Nephron (organoid): Measurements from ENCODE around the gene EGR4.
A peak's percentile ranks its signal among the peaks of the same experiment; 100 is the strongest.

ENCODE experiments used
- H3K27ac Mint-ChIP-seq, 3 experiments: 2 replicates each; pipeline ENCODE4 v1.8.0; 2020; ENCODE audit warnings: mixed read lengths in 3 of 3, mild to moderate bottlenecking in 2 of 3, moderate library complexity in 1 of 3
- H3K27me3 Mint-ChIP-seq: 2 replicates; pipeline ENCODE4 v1.8.0; 2021; ENCODE audit warnings: low read depth, mild to moderate bottlenecking, moderate library complexity, mixed read lengths
- H3K36me3 Mint-ChIP-seq: 2 replicates; pipeline ENCODE4 v1.8.0; 2020; ENCODE audit warnings: low read depth, mixed read lengths
- H3K4me1 Mint-ChIP-seq: 2 replicates; pipeline ENCODE4 v1.8.0; 2020; ENCODE audit warnings: mixed read lengths
- H3K4me3 Mint-ChIP-seq, 3 experiments: 2 replicates each; pipeline ENCODE4 v1.8.0; 2020; ENCODE audit warnings: mild to moderate bottlenecking in 3 of 3, mixed read lengths in 3 of 3, moderate library complexity in 2 of 3
- H3K9me3 Mint-ChIP-seq: 2 replicates; pipeline ENCODE4 v1.8.0; 2020; ENCODE audit warnings: mixed read lengths
- CTCF ChIP-seq, 3 experiments: fragments of 200-600 bp; sonication (generic); IDR thresholded peaks; one replicate each; pipeline ENCODE4 v1.5.0; 2021; ENCODE audit warnings: antibody characterized with exemption in 3 of 3; ENCODE audit not compliant: unreplicated experiment in 3 of 3

EGR4 gene

DNA sequence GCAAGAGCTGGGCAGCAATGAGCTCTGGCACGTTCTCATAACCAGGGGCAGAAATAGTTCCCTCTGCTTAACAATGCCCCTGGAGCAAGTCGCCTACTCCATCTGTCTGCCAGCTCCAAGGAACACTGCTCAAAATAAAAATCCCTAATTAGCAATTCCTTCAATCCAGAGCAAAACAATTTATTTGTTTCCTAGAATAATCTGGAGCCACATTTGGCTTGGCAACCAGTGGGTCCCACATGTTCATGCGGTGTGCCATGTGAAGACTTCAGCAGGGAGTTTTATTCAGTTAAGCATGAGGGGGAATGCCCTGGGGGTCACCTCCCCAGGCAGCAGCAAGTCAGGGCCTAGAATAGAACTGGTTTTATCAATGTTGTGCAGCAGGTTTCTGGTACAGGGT is 7.6 kb upstream of the EGR4 start:
- Mint-ChIP-seq H3K27ac (no peak overlapping the region), H3K9me3 (peaks cover 2% of the 10 kb centered on the region), H3K27me3 (peaks cover 74% of the 10 kb centered on the region), H3K4me1 (no peaks in the 10 kb centered on the region), H3K36me3 (no peaks in the 10 kb centered on the region), H3K4me3 (no peak overlapping the region)
- TF ChIP-seq CTCF (IDR thresholded peaks at IDR 0.05; ENCODE audit: unreplicated experiment in 3 of 3), result no peak

DNA sequence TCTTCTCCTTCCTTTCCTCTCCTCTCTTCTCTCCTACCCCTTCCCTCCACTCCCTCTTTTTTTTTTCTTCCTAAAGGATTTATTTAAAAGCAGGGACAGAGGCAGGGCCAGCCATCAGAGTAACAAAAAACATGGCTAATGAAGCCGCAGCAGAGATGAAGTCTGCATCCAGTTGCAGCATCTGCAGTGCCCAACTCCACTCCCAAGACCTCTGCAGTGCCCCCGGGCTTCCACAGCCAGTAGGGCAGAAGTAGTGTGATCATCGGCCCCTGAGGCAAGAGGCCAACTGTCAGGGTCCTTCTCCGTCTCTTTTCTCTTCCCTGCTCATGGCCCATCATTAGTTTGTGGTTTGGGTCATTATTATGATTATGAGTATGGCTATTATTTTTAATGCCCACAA is 4.2 kb upstream of the EGR4 start:
- Mint-ChIP-seq H3K27ac (no peak overlapping the region), H3K36me3 (no peaks in the 10 kb centered on the region), H3K4me1 (no peaks in the 10 kb centered on the region), H3K4me3 (no peak overlapping the region), H3K27me3 (peaks cover 88% of the 10 kb centered on the region), H3K9me3 (peaks cover 2% of the 10 kb centered on the region)
- TF ChIP-seq CTCF (IDR thresholded peaks at IDR 0.05; ENCODE audit: unreplicated experiment in 3 of 3), result no peak

DNA sequence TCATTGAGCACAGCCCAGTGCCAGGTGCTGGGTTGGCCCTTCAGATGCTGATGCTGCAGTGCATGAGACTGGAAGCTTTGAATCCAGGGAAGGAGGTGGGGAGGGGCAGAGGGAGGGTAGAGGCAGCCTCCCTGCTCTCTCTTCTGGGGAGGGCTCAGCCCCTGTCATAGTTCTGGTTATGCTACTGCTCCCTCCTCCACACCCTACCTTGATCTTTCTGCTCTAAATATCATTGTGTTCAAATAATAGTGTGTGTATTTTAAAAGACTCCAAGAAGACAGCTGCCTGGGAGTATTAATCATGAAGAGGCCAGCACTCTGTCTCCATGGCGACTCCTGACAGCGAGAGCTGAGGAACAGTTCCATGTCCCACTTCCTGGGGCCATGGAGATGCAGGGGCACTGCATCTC is 3.8 kb upstream of the EGR4 start:
- no peak for TF ChIP-seq CTCF (IDR thresholded peaks at IDR 0.05; ENCODE audit: unreplicated experiment in 3 of 3)
- H3K27ac Mint-ChIP-seq, result no peak overlapping the region
- H3K27me3 Mint-ChIP-seq, result peaks cover 88% of the 10 kb centered on the region
- H3K36me3 Mint-ChIP-seq, result no peaks in the 10 kb centered on the region
- H3K4me1 Mint-ChIP-seq, result no peaks in the 10 kb centered on the region
- H3K4me3 Mint-ChIP-seq, result no peak overlapping the region
- H3K9me3 Mint-ChIP-seq, result no peaks in the 10 kb centered on the region

- H3K4me1 Mint-ChIP-seq, result peaks cover 6% of the 10 kb centered on the region
- no peak overlapping the region for H3K27ac Mint-ChIP-seq
- no peaks in the 10 kb centered on the region for H3K9me3 Mint-ChIP-seq
- no peak overlapping the region for H3K4me3 Mint-ChIP-seq
- H3K27me3 Mint-ChIP-seq, result peaks cover 92% of the 10 kb centered on the region
- no peak for TF ChIP-seq CTCF (IDR thresholded peaks at IDR 0.05; ENCODE audit: unreplicated experiment in 3 of 3)
- no peaks in the 10 kb centered on the region for H3K36me3 Mint-ChIP-seq
These were observed 2.5 kb upstream of the EGR4 start for GRCh38 chr2:73295751-73296400.

DNA sequence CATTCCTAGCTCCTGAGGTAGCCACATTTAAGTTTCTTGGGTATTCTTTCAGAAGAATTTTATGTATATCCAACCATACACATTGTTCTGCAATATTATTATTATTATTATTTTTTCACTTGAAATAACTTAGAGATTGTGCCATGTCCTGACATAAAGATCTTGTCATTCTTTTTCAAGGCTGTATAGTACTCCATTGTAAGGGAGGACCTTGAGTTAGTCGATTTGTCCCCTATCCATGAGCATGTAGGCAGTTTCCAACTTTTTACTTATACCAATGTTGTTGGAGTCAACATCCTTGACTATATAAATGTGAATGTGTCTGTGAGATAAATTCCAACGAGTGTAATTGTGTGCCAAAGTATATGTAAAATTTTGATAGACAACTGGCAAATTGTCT is 891 bp upstream of the EGR4 start:
- no peak for TF ChIP-seq CTCF (IDR thresholded peaks at IDR 0.05; ENCODE audit: unreplicated experiment in 3 of 3)
- Mint-ChIP-seq H3K4me1 (peaks cover 6% of the 10 kb centered on the region), H3K27me3 (peaks cover 92% of the 10 kb centered on the region), H3K36me3 (no peaks in the 10 kb centered on the region), H3K27ac (no peak overlapping the region), H3K4me3 (peak overlapping the region in 1 of 3 experiments; percentile 14), H3K9me3 (no peaks in the 10 kb centered on the region)

DNA sequence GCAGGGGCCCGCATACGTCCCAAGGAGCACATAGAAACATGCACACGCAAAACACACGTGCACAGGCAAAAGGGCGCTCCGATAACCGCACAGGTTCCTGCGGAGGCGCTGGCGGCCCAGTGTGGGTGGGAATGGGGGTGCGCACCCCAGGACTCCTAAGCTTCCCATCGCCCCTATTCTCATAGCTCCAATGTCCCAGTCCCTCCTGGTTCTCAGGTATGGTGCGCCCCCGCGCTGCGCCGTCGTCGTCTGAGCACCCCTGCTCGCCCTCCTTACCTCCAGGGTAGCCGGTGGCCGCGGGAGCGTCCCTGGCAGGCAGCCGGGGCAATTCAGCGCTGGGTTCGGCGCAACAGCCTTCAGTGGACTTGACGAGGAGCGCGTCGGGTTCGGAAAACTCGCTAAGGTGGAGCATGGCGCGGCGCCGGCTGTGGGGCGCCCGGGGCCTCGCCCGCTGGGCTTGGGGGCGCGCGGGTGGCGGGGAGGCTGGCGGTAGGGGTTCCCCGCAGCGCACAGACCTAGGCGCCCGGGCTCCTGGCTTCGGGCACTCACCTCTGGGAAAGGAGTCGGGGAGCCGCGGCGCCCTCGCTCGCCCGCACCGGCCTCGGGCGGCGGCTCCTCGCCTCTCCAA is 328 bp downstream of the EGR4 start:
- TF ChIP-seq CTCF (IDR thresholded peaks at IDR 0.05; ENCODE audit: unreplicated experiment in 3 of 3), result no peak
- Mint-ChIP-seq H3K9me3 (no peaks in the 10 kb centered on the region), H3K4me1 (peaks cover 6% of the 10 kb centered on the region), H3K4me3 (peak overlapping the region; percentile 7 to 57 (median 19)), H3K27me3 (peaks cover 99% of the 10 kb centered on the region), H3K27ac (no peak overlapping the region), H3K36me3 (no peaks in the 10 kb centered on the region)
